Skin of body (tissue), 2 donors: ENCODE measurements around the gene ZSCAN12. TPM values are rescaled to one million over a fixed set of nuclear protein-coding genes. Genes with fewer than 3 reads are reported as not detected.
"Not testable (repeated sequence)": the region's sequence is repeated elsewhere in the genome, so short reads cannot be mapped to it uniquely, and the experiment has no call there.

Experiments used
- DNase-seq: peaks from one replicate; lab custom pipeline; 2025; lab: John Stamatoyannopoulos, UW
- total RNA-seq: library from RNA; depleted of rRNA; stranded (reverse); fragments of >200 nt; gene quantifications from one replicate; pipeline ENCODE4 v1.2.3, GENCODE V29; 2014

The ZSCAN12 gene
- 8.1 TPM for total RNA-seq

DNA sequence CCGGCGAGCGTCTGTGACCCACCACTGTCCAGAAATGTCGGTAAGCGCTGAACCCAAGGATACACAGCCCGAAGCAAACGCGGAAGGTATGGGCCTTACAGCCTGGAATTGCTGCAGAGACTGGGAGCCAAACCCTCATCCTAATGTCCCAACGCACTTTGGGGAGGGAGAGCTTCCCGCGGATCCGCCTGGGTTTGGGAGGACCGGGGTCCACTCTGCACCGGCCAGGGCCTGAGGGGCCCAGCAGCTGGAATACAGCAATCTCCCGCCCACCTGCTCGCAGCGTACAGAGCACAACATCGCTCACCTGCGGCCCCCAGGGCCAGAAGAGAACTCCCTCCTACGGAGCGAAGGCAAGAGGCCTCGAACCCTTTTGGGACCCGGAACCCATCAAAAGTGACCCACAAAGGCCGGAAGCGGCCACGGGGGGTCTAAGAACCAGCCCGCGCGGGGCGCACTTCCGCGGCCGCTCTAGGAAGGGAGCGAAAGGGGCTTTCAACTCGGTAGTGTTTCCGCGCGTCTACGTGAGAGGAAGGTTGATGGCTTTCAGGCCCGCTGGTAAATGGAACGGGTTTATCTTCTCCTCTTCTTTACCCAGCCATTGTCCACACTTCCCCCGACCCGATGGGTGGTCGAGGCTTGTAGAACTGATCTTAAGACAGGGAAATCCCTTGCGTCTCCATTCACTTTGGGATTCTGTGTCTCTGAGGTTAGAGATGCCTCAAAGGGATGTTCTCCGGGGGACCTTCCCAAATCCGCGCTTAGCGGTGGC, at the start of gene ZSCAN12:
Gene ZSCAN12, minus strand, starts transcription at position 398 of the 772 bp plus-strand sequence. CDS start 1,342 bp downstream, outside the sequence.
- peak; percentile 79 for DNase-seq

DNA sequence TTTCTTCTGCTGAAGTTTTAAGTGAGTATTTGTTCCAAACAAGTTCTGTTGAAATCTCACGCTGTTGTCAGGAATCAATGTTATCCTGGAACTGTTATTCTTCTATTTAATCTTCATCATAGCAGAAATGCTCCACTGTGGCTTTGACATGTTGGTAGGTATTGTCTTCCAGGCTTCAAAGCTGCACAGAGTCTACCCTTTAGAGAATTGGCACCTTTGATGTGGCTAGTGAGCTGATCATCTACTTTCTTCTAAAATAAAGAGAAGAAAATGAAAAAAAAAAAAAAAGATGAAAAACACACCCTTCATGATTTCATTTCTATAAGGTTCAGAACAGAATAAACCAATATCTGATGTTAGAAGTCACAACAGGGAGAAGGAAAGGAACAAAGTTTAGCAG, 49.5 kb upstream of the ZSCAN12 start:
- no peak for DNase-seq

GRCh38 chr6:28447512-28447906, 48.0 kb upstream of the ZSCAN12 start:
- DNase-seq, result not testable (repeated sequence)

DNA sequence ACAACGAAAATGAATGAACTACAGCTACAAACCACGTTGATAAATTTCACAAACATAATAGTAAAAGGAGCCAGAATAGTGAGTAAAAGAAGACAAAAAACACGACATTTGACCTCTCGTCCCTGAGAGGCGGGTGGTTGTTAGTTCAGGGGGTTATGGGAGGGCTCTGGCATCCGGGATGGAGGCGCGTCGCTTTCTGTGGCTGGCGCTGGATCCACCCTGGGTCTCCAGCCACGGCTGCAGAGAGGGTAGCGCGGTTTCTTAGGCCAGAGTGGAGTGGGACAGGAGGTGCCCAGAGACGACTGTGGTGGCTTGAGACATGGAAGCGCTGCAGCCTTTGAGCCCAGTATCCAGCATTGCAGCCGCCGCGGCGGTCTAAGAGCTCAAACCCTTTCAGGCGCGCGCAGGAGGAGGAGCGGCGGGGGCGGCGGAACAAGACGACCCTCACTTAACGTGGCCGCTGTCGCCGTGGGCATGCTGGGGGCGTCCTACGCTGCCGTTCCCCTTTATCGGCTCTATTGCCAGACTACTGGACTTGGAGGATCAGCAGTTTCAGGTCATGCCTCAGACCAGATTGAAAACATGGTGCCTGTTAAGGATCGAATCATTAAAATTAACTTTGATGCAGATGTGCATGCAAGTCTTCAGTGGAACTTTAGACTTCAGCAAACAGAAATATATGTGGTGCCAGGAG, 47.4 kb upstream of the ZSCAN12 start:
- DNase-seq, result no peak

DNA sequence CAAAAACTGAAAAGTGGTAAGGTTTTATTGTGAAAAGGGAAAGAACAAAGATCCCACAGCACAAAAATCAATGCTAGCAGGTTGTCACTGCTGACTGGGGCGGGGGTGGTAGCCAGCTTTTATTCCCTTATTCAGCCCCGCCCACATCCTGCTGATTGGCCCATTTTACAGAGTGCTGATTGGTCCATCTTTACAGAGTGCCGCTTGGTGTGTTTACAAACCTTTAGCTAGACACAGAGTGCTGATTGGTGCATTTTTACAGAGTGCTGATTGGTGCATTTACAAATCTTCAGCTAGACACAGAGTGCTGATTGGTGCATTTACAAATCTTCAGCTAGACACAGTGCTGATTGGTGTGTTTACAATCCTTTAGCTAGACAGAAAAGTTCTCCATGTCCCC, 45.2 kb upstream of the ZSCAN12 start:
- DNase-seq, result not testable (repeated sequence)

DNA sequence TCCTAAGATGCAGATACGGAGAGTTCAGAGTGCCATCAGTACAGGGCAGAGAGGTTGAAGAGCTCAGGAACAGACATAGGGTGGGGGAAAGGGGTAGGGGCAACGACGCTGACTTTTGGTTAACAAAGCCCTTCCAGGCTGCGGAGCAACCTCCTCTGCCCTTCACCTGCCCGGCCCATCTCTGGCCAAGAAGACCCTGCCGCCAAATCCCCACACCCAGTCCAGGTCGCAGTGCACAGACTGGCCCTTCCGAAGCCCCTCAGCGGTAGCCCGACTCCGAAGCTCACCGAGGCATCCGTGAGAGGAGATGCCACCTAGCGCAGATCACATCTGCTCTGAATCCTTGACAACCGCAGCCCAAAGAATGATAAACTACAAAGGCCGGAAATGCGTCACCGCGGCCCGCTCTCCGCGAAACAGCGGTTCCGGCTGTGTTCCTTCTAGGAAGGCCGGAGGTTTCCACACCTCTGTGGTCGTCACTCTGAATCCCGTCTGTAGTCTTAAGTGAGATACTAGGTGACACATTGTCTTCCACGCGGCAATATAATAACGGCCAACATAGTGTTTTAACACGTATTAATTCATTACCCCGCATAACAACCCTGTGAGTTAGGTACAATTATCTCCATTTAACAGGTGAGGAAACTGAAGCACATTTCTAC, 43.7 kb upstream of the ZSCAN12 start, which contains the start of gene ZSCAN23:
Gene ZSCAN23, minus strand, starts transcription at position 380 of the 662 bp plus-strand sequence. CDS start 7,225 bp downstream, outside the sequence.
- peak; percentile 78 for DNase-seq

- DNase-seq, result no peak
Observed at GRCh38 chr6:28442586-28442985, 43.0 kb upstream of the ZSCAN12 start.

GRCh38 chr6:28436404-28436803, 36.9 kb upstream of the ZSCAN12 start:
- DNase-seq, result no peak

DNA sequence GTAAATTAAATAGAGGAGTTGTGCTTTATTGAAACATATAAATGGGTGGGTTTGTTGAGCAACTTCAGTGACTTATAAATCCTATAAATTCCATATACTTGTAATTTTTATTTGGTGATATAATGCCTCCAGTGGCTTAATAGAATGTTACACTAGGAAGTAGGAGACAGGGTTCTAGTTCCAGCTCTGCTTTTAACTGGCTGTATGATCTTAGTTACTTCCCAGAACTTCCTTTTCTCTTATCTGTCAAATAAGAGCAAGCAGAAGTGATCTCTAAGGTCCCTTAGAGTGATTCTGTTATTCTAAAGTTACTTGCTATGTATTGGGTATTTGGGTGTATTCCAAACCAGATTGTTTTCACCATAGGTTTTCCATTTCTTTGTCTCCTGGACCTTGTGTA, 33.6 kb upstream of the ZSCAN12 start:
- DNase-seq, result no peak

DNA sequence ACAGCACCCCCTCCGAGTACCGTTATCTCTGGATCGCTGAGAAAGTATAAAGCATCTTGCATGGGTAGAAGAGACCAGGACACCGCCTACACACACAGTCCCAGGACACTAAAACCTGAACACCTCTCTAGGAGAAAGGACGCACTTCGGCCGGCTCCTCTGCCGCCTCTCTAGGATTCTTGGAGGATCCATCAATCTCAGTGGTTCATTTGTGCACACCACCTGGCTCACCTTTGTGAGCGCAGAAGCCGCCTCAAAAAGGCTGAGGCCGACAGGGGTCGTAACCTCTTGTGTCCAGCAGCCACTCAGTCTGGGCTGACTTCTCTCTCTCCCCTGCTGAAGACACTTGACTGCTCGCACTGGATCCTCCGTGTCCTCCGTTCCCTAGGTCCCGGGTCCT, 30.2 kb upstream of the ZSCAN12 start:
- no peak for DNase-seq

GRCh38 chr6:28425944-28426541, 26.5 kb upstream of the ZSCAN12 start:
- DNase-seq, result no peak

GRCh38 chr6:28424163-28424562, 24.6 kb upstream of the ZSCAN12 start:
- no peak for DNase-seq

- no peak for DNase-seq
Observed at GRCh38 chr6:28423546-28423945, 24.0 kb upstream of the ZSCAN12 start.

DNA sequence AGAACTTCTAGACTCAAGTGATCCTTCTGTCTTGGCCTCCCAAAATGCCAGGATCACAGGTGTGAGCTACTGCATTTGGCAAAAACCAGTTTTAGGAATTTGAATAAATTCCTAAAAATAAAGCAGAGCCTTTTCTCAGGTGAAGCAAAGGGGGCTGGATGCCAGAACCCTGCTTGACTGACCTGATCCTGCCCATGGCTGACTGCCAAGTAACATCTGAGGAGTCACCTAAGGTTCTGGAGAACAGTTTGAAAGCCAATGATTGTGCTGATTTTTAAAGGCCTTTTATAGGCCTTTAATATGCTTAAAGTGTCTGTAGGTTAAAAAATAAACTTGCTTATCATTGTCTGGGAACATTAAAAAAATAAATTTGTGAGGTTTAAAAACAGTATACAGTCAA, 14.1 kb upstream of the ZSCAN12 start:
- no peak for DNase-seq

- DNase-seq, result no peak
Observed at GRCh38 chr6:28410767-28411166, 11.2 kb upstream of the ZSCAN12 start.

DNA sequence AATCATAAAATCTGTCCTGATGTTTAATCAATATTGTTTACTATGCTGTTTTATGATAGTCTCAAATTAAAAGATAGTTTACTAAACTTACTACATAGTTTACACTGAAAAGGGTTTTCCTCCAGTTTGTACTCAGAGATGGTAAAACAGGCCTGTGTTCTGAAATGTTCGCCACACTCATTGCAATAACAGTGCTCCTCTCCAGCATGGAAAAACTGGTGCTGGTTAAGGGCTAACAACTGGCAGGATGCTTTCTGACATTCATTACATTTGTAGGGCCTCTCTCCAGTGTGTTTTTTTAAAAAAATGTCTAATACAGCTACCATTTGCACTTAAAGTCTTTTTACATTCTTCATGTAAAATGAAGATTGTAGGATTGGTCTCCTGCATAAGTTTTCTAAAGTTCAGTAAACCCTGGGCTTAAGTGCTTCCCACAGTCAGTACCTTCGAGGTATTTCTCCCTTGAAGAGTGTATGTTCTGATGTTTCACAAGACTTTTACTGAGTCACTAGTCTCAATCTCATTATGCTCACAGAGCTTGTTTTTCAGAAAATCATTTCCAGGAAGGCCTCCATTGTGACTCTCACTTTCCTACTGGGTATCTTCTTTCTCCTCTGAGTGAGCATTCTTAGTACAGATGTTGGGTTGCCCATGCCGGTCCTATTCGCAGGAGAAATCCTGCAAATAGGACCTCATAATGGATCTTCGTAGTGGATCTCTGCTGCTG, 8.7 kb upstream of the ZSCAN12 start:
- DNase-seq, result no peak

DNA sequence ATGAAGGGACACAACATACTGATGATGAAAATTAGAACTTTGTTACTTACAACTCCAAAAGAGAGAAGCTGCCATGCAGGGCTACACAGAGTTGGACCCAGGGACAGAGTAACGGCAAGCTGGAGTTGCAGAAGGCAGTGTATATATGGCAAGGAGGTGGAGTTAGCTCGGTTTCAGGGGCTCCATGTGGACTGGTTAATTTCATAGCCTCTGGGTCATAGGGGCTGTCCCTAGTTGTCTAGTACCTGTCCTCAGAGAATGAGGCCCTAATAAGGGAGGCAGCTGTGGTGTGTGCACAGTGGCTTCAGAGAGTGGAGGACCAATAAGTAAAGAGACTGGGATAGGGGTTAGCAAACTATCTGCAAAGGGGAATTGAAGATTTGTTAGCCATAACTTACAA, 7.9 kb upstream of the ZSCAN12 start:
- DNase-seq, result no peak

DNA sequence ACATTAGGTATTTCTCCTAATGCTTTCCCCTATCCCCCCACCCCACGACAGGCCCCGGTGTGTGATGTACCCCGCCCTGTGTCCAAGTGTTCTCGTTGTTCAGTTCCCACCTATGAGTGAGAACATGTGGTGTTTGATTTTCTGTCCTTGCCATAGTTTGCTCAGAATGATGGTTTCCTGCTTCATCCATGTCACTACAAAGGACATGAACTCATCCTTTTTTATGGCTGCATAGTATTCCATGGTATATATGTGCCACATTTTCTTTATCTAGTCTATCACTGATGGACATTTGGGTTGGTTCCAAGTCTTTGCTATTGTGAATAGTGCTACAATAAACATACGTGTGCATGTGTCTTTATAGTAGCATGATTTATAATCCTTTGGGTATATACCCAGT, 4.4 kb upstream of the ZSCAN12 start:
- DNase-seq, result not testable (repeated sequence)

DNA sequence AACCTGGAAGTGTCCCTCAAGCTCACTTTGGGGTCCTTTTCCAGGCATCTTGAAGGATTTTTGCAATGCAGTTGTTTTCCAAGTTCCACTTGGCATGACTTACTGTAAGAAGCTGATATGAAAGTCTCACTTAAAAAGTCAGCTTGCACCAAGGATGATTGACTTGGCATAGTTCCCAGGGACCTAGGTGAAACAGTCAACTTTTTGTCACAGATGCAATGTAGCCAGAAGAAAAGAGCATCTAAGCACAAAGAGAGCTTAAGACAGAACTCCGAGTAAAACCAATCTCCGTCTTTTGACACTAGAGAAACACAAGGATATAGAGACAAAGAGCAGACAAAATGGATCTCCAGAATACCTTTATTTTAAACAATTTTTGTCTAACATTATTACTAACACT, 2.6 kb upstream of the ZSCAN12 start:
- DNase-seq, result no peak

DNA sequence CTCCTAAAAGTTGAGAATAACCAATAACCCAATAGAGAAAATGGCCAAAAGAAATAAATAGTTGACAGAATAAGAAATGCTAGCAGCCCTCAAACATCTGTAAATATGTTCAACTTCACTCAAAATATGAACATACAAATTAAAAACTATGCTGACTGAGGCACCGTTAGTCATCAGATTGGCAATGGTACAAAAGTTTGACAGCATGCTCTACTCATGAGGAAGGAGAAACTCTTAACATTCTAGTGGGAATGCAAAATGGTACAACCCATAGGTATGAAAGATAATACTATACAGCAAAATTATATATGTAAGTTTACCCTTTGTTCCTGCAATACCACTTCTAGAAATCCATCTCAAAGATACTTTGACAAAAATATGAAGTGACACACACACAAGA, 1.6 kb upstream of the ZSCAN12 start:
- no peak for DNase-seq

DNA sequence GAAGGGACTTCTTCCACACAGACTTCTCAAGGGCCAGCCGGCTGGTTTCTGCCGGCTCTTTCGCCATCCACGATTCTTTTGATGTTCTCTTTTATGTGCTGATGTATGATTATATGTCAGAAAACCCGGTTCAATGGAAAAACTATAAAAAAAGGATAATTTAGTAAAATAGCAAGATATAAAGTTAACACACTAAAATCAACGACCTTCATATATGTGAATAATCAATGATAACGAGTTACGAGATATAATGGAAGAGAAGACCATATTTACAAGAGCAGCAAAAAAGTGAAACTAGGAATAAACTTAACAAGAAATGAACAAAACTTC, 540 bp upstream of the ZSCAN12 start:
- DNase-seq, result no peak
